Activated CD4-positive, alpha-beta memory T cell treated with anti-CD3 and anti-CD28 coated beads for 36 hours (primary cell): ENCODE results near the gene EEF1A1. TPM values are rescaled to one million over a fixed set of nuclear protein-coding genes. Genes with fewer than 3 reads are reported as not detected.
"Not testable (repeated sequence)": the region's sequence is repeated elsewhere in the genome, so short reads cannot be mapped to it uniquely, and the experiment has no call there.

Experiments
- CTCF ChIA-PET: fragments of 350-600 bp; sonication (Branson Sonifier 250); formaldehyde crosslinking; loops from one replicate; lab custom pipeline; 2021; ENCODE audit warnings: antibody characterized with exemption, inconsistent platforms; lab: Charles Lee
- POLR2A ChIA-PET: fragments of 350-600 bp; sonication (Branson Sonifier 250); formaldehyde crosslinking; loops from one replicate; lab custom pipeline; 2021; ENCODE audit warnings: antibody characterized with exemption; lab: Charles Lee
- DNase-seq: peaks from one replicate; pipeline ENCODE4 v3.0.0-alpha.2; 2020
- H3K27ac Mint-ChIP-seq: one replicate; pipeline ENCODE4 v1.8.0; 2021; ENCODE audit warnings: mixed read lengths
- H3K27me3 Mint-ChIP-seq: one replicate; pipeline ENCODE4 v1.8.0; 2021; ENCODE audit warnings: mixed read lengths
- H3K36me3 Mint-ChIP-seq: one replicate; pipeline ENCODE4 v1.8.0; 2021; ENCODE audit warnings: mixed read lengths
- H3K4me1 Mint-ChIP-seq: one replicate; pipeline ENCODE4 v1.8.0; 2021; ENCODE audit warnings: low read depth, mixed read lengths
- H3K4me3 Mint-ChIP-seq: one replicate; pipeline ENCODE4 v1.8.0; 2021; ENCODE audit warnings: mild to moderate bottlenecking, mixed read lengths
- H3K9me3 Mint-ChIP-seq: one replicate; pipeline ENCODE4 v1.8.0; 2021; ENCODE audit warnings: mixed read lengths
- intact Hi-C: fragments of 100-400 bp; cut with micrococcal nuclease; formaldehyde crosslinking; loops from one replicate; pipeline ENCODE4 v1.15.1; 2023
- total RNA-seq, 2 experiments: library from RNA; stranded (reverse); gene quantifications; one replicate each; pipeline ENCODE4 v1.2.3, GENCODE V29; 2021

The EEF1A1 gene
- total RNA-seq, 2 experiments from 2014 or later: 16,691 to 17,144 TPM

DNA sequence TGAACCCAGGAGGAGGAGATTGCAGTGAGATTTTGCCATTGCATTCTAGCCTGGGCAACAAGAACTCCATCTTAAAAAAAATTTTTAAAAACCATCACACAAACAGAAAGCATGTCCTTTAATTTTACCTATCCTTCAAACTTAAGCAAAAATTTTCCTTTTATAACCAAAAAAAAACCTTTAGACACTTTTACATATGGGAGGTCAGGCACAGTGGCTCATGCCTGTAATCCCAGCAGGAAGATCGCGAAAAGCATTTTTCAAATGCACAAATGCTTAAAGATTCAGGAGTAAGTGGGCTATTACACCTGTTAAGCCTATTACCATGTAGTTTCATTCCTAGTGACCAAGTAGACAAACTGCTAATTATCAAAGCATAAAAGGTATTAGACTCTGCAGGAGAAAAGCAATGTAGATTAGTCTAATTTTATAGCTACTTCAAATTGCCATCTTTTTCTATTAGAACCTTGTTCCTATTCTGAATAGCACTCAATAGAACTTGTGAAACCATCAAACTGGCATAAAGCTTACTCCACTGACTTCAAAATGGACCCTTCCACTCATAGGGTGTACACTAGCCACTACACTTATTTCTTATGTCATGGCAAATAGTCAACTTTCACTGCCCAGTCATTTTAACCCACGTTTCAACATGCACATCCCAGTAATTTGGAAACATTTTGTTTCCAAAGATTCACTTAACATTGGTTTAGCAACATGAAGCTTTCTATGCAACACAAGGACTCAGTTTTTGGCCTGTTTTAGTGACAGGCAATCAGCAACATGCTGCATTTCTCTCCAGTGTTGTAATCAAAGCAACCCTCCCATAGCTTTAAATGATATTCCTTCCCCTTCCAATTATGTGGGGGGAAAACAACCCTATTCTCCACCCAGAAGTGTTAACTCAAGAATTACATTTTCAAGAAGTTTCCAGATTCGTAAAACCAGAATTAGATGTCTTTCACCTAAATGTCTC is 4.0 kb downstream of the EEF1A1 start:
- DNase-seq: no peak
- ChIA-PET POLR2A (interaction anchor here (0.9 to 6.5 kb wide), 6 partner anchors 54 to 136 kb away, joined by 3 to 82 read pairs (median 22); partner anchors contain the start of genes CGAS and MTO1), CTCF (interaction anchor here (1.7 to 2.3 kb wide), 2 partner anchors 68 to 94 kb away, joined by 5 to 12 read pairs; no protein-coding TSS in a partner anchor)
- Mint-ChIP-seq H3K9me3 (no peaks in the 10 kb centered on the region), H3K36me3 (peaks cover 59% of the 10 kb centered on the region), H3K27me3 (peaks cover 17% of the 10 kb centered on the region), H3K4me1 (peaks cover 43% of the 10 kb centered on the region), H3K27ac (peak overlapping the region; percentile 87), H3K4me3 (peak overlapping the region; percentile 98)
- intact Hi-C loops: no loop called here

DNA sequence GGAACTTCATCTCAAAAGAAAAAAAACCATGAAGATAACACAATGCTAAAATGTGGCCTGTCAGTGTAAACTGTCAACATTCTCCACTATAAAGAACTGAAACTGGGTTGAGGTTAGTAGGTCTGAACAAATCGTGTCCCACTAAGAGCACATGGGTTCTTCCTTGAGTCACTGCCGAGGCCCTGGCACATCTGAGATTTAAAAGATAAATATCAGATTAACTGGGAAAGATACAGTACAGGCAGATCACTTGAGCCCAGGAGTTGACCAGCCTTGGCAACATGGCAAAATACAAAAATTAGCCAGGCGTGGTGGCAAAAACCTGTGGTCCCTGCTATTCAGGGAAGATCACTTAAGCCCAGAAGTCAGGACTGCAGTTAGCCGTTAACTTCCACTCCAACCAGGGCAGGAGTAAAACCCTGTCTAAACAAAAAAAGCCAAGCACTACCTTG is 5.6 kb downstream of the EEF1A1 start:
- ChIA-PET CTCF (interaction anchor here (0.7 to 2.3 kb wide), 6 partner anchors 54 to 138 kb away, joined by 3 to 12 read pairs (median 4); partner anchors contain the start of genes MTO1 and SLC17A5), POLR2A (interaction anchor here (0.6 to 6.5 kb wide), 9 partner anchors 7 to 138 kb away, joined by 4 to 50 read pairs (median 16); partner anchors contain the start of genes CGAS, EEF1A1, MTO1 and SLC17A5)
- Mint-ChIP-seq H3K27me3 (peaks cover 10% of the 10 kb centered on the region), H3K4me3 (peak overlapping the region; percentile 98), H3K36me3 (peaks cover 51% of the 10 kb centered on the region), H3K27ac (peak overlapping the region; percentile 87), H3K9me3 (no peaks in the 10 kb centered on the region), H3K4me1 (peaks cover 46% of the 10 kb centered on the region)
- DNase-seq: peak; percentile 19
- intact Hi-C loops: loop anchor here (1.0 kb wide), 3 partner anchors 70 to 139 kb away; no protein-coding TSS in a partner anchor

DNA sequence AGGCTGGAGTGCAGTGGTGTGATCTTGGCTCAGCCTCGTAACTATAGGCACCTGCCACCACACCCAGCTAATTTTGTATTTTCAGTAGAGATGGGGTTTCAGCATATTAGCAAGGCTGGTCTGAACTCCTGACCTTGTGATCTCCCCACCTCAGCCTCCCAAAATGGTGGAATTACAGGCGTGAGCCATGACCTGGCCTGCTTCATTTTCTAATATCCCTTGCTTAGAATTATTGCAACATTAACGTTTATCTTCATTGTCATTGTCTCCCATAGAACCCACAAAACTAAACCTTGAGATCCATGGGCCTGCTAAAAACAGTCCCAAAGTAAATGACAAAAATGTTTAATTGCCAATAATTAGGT is 6.1 kb downstream of the EEF1A1 start:
- Mint-ChIP-seq H3K36me3 (peaks cover 46% of the 10 kb centered on the region), H3K27me3 (peaks cover 7% of the 10 kb centered on the region), H3K4me3 (peak overlapping the region; percentile 98), H3K4me1 (peaks cover 42% of the 10 kb centered on the region), H3K9me3 (no peaks in the 10 kb centered on the region), H3K27ac (peak overlapping the region; percentile 87)
- ChIA-PET CTCF (interaction anchor here (1.5 to 2.5 kb wide), 5 partner anchors 9 to 138 kb away, joined by 3 to 16 read pairs (median 4); partner anchors contain the start of genes MTO1 and SLC17A5), POLR2A (interaction anchor here (0.6 to 6.5 kb wide), 11 partner anchors 8 to 139 kb away, joined by 3 to 50 read pairs (median 16); partner anchors contain the start of genes CGAS, DDX43, EEF1A1 and MTO1)
- intact Hi-C loops: loop anchor here (1.0 kb wide), 3 partner anchors 71 to 140 kb away; no protein-coding TSS in a partner anchor
- no peak for DNase-seq

DNA sequence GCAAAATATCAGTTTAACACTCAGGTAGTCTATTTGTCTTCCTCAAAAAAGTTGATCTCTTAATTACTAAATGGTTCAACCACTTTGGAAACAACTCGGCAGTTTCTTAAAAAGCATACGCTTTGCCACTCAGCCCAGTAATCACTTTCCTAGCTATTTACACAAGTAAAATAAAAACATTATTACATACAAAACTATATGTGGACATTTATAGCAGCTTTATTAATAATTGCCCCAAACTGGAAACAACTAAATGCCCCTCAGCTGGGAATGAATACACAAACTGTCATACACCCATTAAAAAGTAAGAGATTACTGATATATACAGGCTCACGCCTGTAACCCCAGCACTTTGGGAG is 7.4 kb downstream of the EEF1A1 start:
- Mint-ChIP-seq H3K4me1 (peaks cover 36% of the 10 kb centered on the region), H3K9me3 (no peaks in the 10 kb centered on the region), H3K27me3 (peaks cover 1% of the 10 kb centered on the region), H3K36me3 (peaks cover 33% of the 10 kb centered on the region), H3K4me3 (no peak overlapping the region), H3K27ac (no peak overlapping the region)
- POLR2A ChIA-PET: interaction anchor here (0.6 to 6.5 kb wide), 22 partner anchors 9 to 140 kb away, joined by 3 to 50 read pairs (median 6); partner anchors contain the start of genes CGAS, DDX43, EEF1A1 and MTO1
- intact Hi-C loops: no loop called here
- DNase-seq: no peak
- CTCF ChIA-PET: interaction anchor here (0.9 to 2.5 kb wide), 7 partner anchors 9 to 139 kb away, joined by 3 to 16 read pairs (median 4); no protein-coding TSS in a partner anchor

- no peak for DNase-seq
- CTCF ChIA-PET: interaction anchor here (2.1 kb wide), 1 partner anchor 9 kb away, joined by 6 read pairs; no protein-coding TSS in a partner anchor
- H3K4me3 Mint-ChIP-seq: no peak overlapping the region
- POLR2A ChIA-PET: interaction anchor here (0.5 to 6.5 kb wide), 9 partner anchors 10 to 213 kb away, joined by 3 to 50 read pairs (median 12); partner anchors contain the start of genes CGAS, EEF1A1 and MTO1
- no peaks in the 10 kb centered on the region for H3K27me3 Mint-ChIP-seq
- peaks cover 26% of the 10 kb centered on the region for H3K4me1 Mint-ChIP-seq
- intact Hi-C loops: no loop called here
- H3K9me3 Mint-ChIP-seq: no peaks in the 10 kb centered on the region
- H3K36me3 Mint-ChIP-seq: peaks cover 19% of the 10 kb centered on the region
- no peak overlapping the region for H3K27ac Mint-ChIP-seq
These were observed 9.0 kb downstream of the EEF1A1 start for GRCh38 chr6:73511796-73512195.

- DNase-seq: no peak
- Mint-ChIP-seq H3K27ac (no peak overlapping the region), H3K4me1 (peaks cover 6% of the 10 kb centered on the region), H3K27me3 (no peaks in the 10 kb centered on the region), H3K9me3 (no peaks in the 10 kb centered on the region), H3K36me3 (peaks cover 7% of the 10 kb centered on the region), H3K4me3 (no peak overlapping the region)
- ChIA-PET POLR2A (interaction anchor here (0.7 to 2.0 kb wide), 4 partner anchors 10 to 49 kb away, joined by 3 to 8 read pairs (median 3); partner anchors contain the start of genes EEF1A1 and MTO1), CTCF (interaction anchor here (0.6 kb wide), 1 partner anchor 32 kb away, joined by 5 read pairs; no protein-coding TSS in a partner anchor)
- intact Hi-C loops: no loop called here
These were observed 11.0 kb downstream of the EEF1A1 start for GRCh38 chr6:73509851-73510250.

DNA sequence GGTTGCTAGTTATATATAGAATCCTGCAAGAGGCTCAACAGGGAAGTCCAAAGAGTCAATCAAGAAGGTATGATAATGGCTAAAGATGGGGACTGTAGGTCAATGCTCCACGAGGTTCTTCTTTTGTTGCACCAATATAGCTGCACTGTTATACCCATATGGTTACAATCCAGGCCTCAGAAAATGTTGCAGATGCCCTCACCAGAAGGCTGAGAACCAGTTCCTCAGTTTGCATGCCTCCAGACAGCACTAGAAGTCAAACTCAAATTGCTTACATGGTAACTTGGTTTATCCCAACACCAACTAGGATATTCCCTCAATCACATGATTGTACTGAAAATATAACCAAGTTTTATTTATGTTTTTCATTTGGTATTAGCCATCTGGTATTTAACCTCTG is 12.1 kb downstream of the EEF1A1 start:
- CTCF ChIA-PET: interaction anchor here (0.7 kb wide), 1 partner anchor 38 kb away, joined by 3 read pairs; no protein-coding TSS in a partner anchor

DNA sequence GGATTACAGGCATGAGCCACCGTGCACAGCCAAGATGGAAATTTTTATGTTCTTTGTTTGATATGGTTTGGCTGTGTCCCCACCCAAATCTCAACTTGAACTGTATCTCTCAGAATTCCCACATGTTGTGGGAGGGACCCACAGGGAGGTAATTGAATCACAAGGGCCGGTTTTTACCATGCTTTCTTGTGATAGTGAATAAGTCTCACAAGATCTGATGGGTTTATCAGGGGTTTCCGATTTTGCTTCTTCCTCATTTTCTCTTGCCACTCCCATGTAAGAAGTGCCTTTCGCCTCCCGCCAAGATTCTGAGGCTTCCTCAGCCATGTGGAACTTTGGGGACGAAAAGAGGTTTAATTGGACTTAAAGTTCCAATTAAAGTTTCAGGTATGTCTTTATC is 14.6 kb downstream of the EEF1A1 start:
- no peak for DNase-seq
- ChIA-PET CTCF (no interaction called here), POLR2A (no interaction called here)
- Mint-ChIP-seq H3K4me1 (peaks cover 3% of the 10 kb centered on the region), H3K36me3 (peaks cover 23% of the 10 kb centered on the region), H3K27ac (no peak overlapping the region), H3K4me3 (no peak overlapping the region), H3K27me3 (no peaks in the 10 kb centered on the region), H3K9me3 (no peaks in the 10 kb centered on the region)
- intact Hi-C loops: no loop called here

More for the DNA sequence above, 12.1 kb downstream of the EEF1A1 start:
- no peaks in the 10 kb centered on the region for H3K27me3 Mint-ChIP-seq
- no peak for DNase-seq
- POLR2A ChIA-PET: interaction anchor here (1.2 to 2.0 kb wide), 2 partner anchors 12 to 45 kb away, joined by 3 to 8 read pairs; partner anchors contain the start of gene EEF1A1
- H3K4me1 Mint-ChIP-seq: peaks cover 5% of the 10 kb centered on the region
- peaks cover 14% of the 10 kb centered on the region for H3K36me3 Mint-ChIP-seq
- intact Hi-C loops: no loop called here
- no peak overlapping the region for H3K4me3 Mint-ChIP-seq
- H3K9me3 Mint-ChIP-seq: no peaks in the 10 kb centered on the region
- no peak overlapping the region for H3K27ac Mint-ChIP-seq

DNA sequence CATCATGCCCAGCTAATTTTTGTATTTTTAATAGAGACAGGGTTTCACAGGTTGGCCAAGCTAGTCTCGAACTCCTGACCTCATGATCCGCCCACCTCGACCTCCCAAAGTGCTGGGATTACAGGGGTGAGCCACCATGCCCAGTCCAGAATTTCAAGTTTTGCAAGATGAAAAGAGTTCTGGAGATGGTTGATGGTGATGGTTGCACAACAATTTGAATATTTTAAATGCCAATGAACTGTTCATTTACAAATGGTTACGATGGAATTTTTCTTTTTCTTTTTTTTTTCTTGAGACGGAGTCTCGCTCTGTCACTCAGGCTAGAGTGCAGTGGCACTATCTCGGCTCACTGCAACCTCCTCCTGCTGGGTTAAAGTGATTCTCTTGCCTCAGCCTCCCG is 15.1 kb downstream of the EEF1A1 start:
- CTCF ChIA-PET, H3K9me3 Mint-ChIP-seq, intact Hi-C loops, H3K27ac Mint-ChIP-seq, H3K4me1 Mint-ChIP-seq, H3K27me3 Mint-ChIP-seq, H3K4me3 Mint-ChIP-seq, DNase-seq, POLR2A ChIA-PET: not testable (repeated sequence)
- peaks cover 23% of the 10 kb centered on the region for H3K36me3 Mint-ChIP-seq

GRCh38 chr6:73505142-73505541 is 15.7 kb downstream of the EEF1A1 start:
- no peaks in the 10 kb centered on the region for H3K9me3 Mint-ChIP-seq
- DNase-seq: no peak
- H3K27ac Mint-ChIP-seq: no peak overlapping the region
- H3K4me1 Mint-ChIP-seq: no peaks in the 10 kb centered on the region
- intact Hi-C loops: no loop called here
- CTCF ChIA-PET: no interaction called here
- no peaks in the 10 kb centered on the region for H3K27me3 Mint-ChIP-seq
- POLR2A ChIA-PET: no interaction called here
- H3K36me3 Mint-ChIP-seq: peaks cover 25% of the 10 kb centered on the region
- no peak overlapping the region for H3K4me3 Mint-ChIP-seq

GRCh38 chr6:73504160-73504559 is 16.7 kb downstream of the EEF1A1 start:
- Mint-ChIP-seq H3K4me1 (no peaks in the 10 kb centered on the region), H3K36me3 (peaks cover 25% of the 10 kb centered on the region), H3K4me3 (no peak overlapping the region), H3K27ac (no peak overlapping the region), H3K9me3 (no peaks in the 10 kb centered on the region), H3K27me3 (no peaks in the 10 kb centered on the region)
- ChIA-PET POLR2A (interaction anchor here (1.2 kb wide), 1 partner anchor 9 kb away, joined by 4 read pairs; no protein-coding TSS in a partner anchor), CTCF (interaction anchor here (1.3 kb wide), 1 partner anchor 149 kb away, joined by 3 read pairs; no protein-coding TSS in a partner anchor)
- intact Hi-C loops: no loop called here
- DNase-seq: no peak
